DND-41 (cell line): ENCODE measurements around the gene SOWAHA.

Experiments
- CTCF ChIP-seq: IDR thresholded peaks from 2 replicates; pipeline ENCODE4 v1.5.1; 2012; ENCODE audit warnings: borderline replicate concordance, low read length, moderate library complexity, mild to moderate bottlenecking; ENCODE audit not compliant: poor library complexity, severe bottlenecking; ENCODE audit errors: extremely low read depth
- EZH2 ChIP-seq: IDR thresholded peaks from 3 replicates; pipeline ENCODE4 v1.6.1; 2012; ENCODE audit warnings: borderline replicate concordance, low read depth, mild to moderate bottlenecking, moderate library complexity, low read length, inconsistent platforms; ENCODE audit not compliant: severe bottlenecking

- no peak for TF ChIP-seq EZH2
- TF ChIP-seq CTCF = peak; percentile 88
Measured at GRCh38 chr5:132820162-132820754, 7.2 kb downstream of the SOWAHA start.
